OCI-LY3 (cell line): ENCODE measurements around the gene C10orf90.

Experiments
- CTCF ChIP-seq: fragments of 200-600, 300-600 bp; sonication (generic); IDR thresholded peaks from 2 replicates; pipeline ENCODE4 v1.5.1; 2014; ENCODE audit warnings: antibody characterized with exemption, low read length, low read depth
- EZH2phosphoT487 ChIP-seq: fragments of 200-600 bp; shearing (Covaris generic); IDR thresholded peaks from 2 replicates; pipeline ENCODE4 v1.6.1; 2018; ENCODE audit warnings: antibody characterized with exemption, mixed run types, low read depth

GRCh38 chr10:126500866-126501265 is 169.6 kb downstream of the C10orf90 start:
- TF ChIP-seq CTCF = no peak
- no peak for TF ChIP-seq EZH2phosphoT487
